K562 (cell line): ENCODE measurements around the gene FAM177B. TPM values are rescaled to one million over a fixed set of nuclear protein-coding genes. Genes with fewer than 3 reads are reported as not detected.
A peak's percentile ranks its signal among the peaks of the same experiment; 100 is the strongest.

Experiments used
- ARHGAP35 ChIP-seq: fragments of 450-650 bp; IDR thresholded peaks from 2 replicates; pipeline ENCODE4 v1.6.1; 2018; ENCODE audit not compliant: partially characterized antibody
- ARID3A ChIP-seq: IDR thresholded peaks from 2 replicates; pipeline ENCODE4 v1.6.1; 2012; ENCODE audit warnings: low read depth, low read length, improper control_type of control experiment, borderline replicate concordance
- ELK3 ChIP-seq: fragments of 450-650 bp; formaldehyde crosslinking; IDR thresholded peaks from 2 replicates; pipeline ENCODE4 v1.4.0; 2020; ENCODE audit warnings: mild to moderate bottlenecking
- ETS2 ChIP-seq: IDR thresholded peaks from 2 replicates; pipeline ENCODE4 v1.6.1; 2016; ENCODE audit warnings: borderline replicate concordance, missing genetic modification characterization, mild to moderate bottlenecking, moderate library complexity, missing compliant biosample characterization; ENCODE audit not compliant: poor library complexity, severe bottlenecking
- FOS ChIP-seq: IDR thresholded peaks from 3 replicates; pipeline ENCODE4 v1.6.1; 2011; ENCODE audit not compliant: insufficient read length; ENCODE audit errors: extremely low read depth
- GTF2E2 ChIP-seq: fragments of 200-800 bp; sonication (Bioruptor generic); IDR thresholded peaks from 2 replicates; pipeline ENCODE4 v1.6.1; 2016; ENCODE audit warnings: missing genetic modification characterization, missing compliant biosample characterization
- HDAC6 ChIP-seq: IDR thresholded peaks from 2 replicates; pipeline ENCODE4 v1.6.1; 2012; ENCODE audit warnings: low read depth, mild to moderate bottlenecking, control low read depth, inconsistent platforms, low read length, moderate library complexity
- KDM5B ChIP-seq: fragments of 200-600 bp; sonication (generic); IDR thresholded peaks from 2 replicates; pipeline ENCODE4 v1.6.1; 2012; ENCODE audit warnings: low read depth, mild to moderate bottlenecking, moderate library complexity, low read length, control low read depth, inconsistent platforms; ENCODE audit not compliant: insufficient replicate concordance
- MLLT1 ChIP-seq, 2 experiments: fragments of 450-650 bp; IDR thresholded peaks; 2 replicates each; pipeline ENCODE4 v1.6.1; 2016
- MTF1 ChIP-seq: fragments of 250-450 bp; sonication (Bioruptor Pico); IDR thresholded peaks from 2 replicates; pipeline ENCODE4 v1.9.0; 2021; ENCODE audit warnings: moderate library complexity, mild to moderate bottlenecking, inconsistent platforms, borderline replicate concordance
- NCOA1 ChIP-seq: fragments of 450-650 bp; IDR thresholded peaks from 2 replicates; pipeline ENCODE4 v1.6.1; 2016; ENCODE audit warnings: low read depth
- NCOA4 ChIP-seq: fragments of 450-650 bp; IDR thresholded peaks from 2 replicates; pipeline ENCODE4 v1.6.1; 2018; ENCODE audit warnings: mild to moderate bottlenecking; ENCODE audit not compliant: partially characterized antibody
- POU5F1 ChIP-seq: fragments of 150-350 bp; IDR thresholded peaks from 2 replicates; pipeline ENCODE4 v1.6.1; 2014; ENCODE audit warnings: borderline replicate concordance, low read length, low read depth, mild to moderate bottlenecking; ENCODE audit not compliant: partially characterized antibody
- RB1 ChIP-seq: fragments of 450-650 bp; IDR thresholded peaks from 2 replicates; pipeline ENCODE4 v1.6.1; 2017; ENCODE audit warnings: low read depth, mild to moderate bottlenecking
- RBM22 ChIP-seq: fragments of 200-400 bp; formaldehyde crosslinking; IDR thresholded peaks from 2 replicates; pipeline ENCODE4 v1.6.1; 2018; ENCODE audit warnings: low read length, low read depth; ENCODE audit not compliant: poor library complexity, severe bottlenecking
- RBM39 ChIP-seq: fragments of 200-400 bp; formaldehyde crosslinking; optimal IDR thresholded peaks from 2 replicates; pipeline ENCODE3; 2018; ENCODE audit warnings: low read depth, low read length
- RFX5 ChIP-seq: IDR thresholded peaks from 2 replicates; pipeline ENCODE4 v1.6.1; 2011; ENCODE audit warnings: low read depth, mild to moderate bottlenecking, improper control_type of control experiment, low read length
- ZBTB9 ChIP-seq: fragments of 450-650 bp; formaldehyde crosslinking; IDR thresholded peaks from 2 replicates; pipeline ENCODE4 v1.4.0; 2020; ENCODE audit warnings: mild to moderate bottlenecking, moderate library complexity
- ZNF263 ChIP-seq: sonication (generic); formaldehyde crosslinking; IDR thresholded peaks from 2 replicates; pipeline ENCODE4 v1.8.0; 2022; ENCODE audit warnings: mild to moderate bottlenecking, missing genetic modification reagents, borderline replicate concordance
- ZNF316 ChIP-seq: fragments of 450-650 bp; IDR thresholded peaks from 2 replicates; pipeline ENCODE4 v1.6.1; 2016
- ZNF347 ChIP-seq: fragments of 450-650 bp; formaldehyde crosslinking; IDR thresholded peaks from 2 replicates; pipeline ENCODE4 v1.4.0; 2020; ENCODE audit warnings: low read depth, mild to moderate bottlenecking, moderate library complexity
- ZNF507 ChIP-seq: conservative IDR thresholded peaks from 2 replicates; pipeline ENCODE4 v1.6.1; 2017; ENCODE audit warnings: missing genetic modification characterization, missing compliant biosample characterization
- polyA plus RNA-seq, 8 experiments: library from polyadenylated mRNA; depleted of rRNA in 4 of 8; stranded (reverse) in 5 of 8; unstranded in 3 of 8; fragments of >200 nt; fragmentation: Nextera tagmentation in 2 of 8; fragmentation: Illumina TruSeq in 1 of 8; extraction: Ambion mirVana in 2 of 8; extraction: Trizol in 1 of 8; gene quantifications; 2 replicates each; pipeline versions ENCODE4 v1.2.1 to v1.2.3, GENCODE V29; 2011 to 2014; ENCODE audit warnings: inconsistent platforms in 1 of 8, missing spikeins in 1 of 8
- total RNA-seq, 7 experiments: library from RNA; depleted of rRNA in 6 of 7; stranded (reverse); fragments of >200 nt in 6 of 7; fragmentation: Illumina TruSeq in 2 of 7; extraction: Trizol in 2 of 7; gene quantifications; 2 replicates each; pipeline versions ENCODE4 v1.2.1 to v1.2.3, GENCODE V29; 2011 to 2021; ENCODE audit warnings: low replicate concordance in 1 of 7

Gene FAM177B
- total and polyA plus RNA-seq, 9 of the 15 experiments (the other 6 are each of a cell fraction or from before 2014, with no cell fraction given): not detected

GRCh38 chr1:222711319-222712252 lies 25.4 kb upstream of the FAM177B start (continued):
- TF ChIP-seq MLLT1 (IDR thresholded peaks at IDR 0.05): peak in 1 of 2 experiments; percentile 86; a peak in 2 of 4 replicates
- TF ChIP-seq RBM22: no peak
- TF ChIP-seq RB1: peak; percentile 51; the same call in 1 of the 2 replicates
- TF ChIP-seq ZNF316: no peak
- TF ChIP-seq NCOA4: no peak
- no peak for TF ChIP-seq MTF1
- no peak for TF ChIP-seq GTF2E2 (tag)
- no peak for TF ChIP-seq ELK3
- no peak for TF ChIP-seq ZNF347 (CRISPR knock-in tag)
- no peak for TF ChIP-seq ARID3A
- peak; percentile 70; the same call in 1 of the 2 replicates for TF ChIP-seq ZBTB9
- no peak for TF ChIP-seq ZNF507 (tag)
- TF ChIP-seq ZNF263: no peak
- TF ChIP-seq NCOA1: peak; percentile 25; the same call in 1 of the 2 replicates
- TF ChIP-seq RBM39: no peak
- TF ChIP-seq ETS2 (tag): no peak
- TF ChIP-seq RFX5: no peak
- peak; percentile 51 for TF ChIP-seq KDM5B
- no peak for TF ChIP-seq POU5F1
- TF ChIP-seq FOS: no peak
- TF ChIP-seq ARHGAP35: no peak
- TF ChIP-seq HDAC6: no peak
